Stimulated activated naive CD4-positive, alpha-beta T cell treated with Interleukin-2 at 50 U/mL for 16 hours (primary cell): Measurements from ENCODE around the gene ZBTB20.

Source experiments
- DNase-seq: peaks from one replicate; lab custom pipeline; 2025; lab: John Stamatoyannopoulos, UW

ZBTB20 gene

DNA sequence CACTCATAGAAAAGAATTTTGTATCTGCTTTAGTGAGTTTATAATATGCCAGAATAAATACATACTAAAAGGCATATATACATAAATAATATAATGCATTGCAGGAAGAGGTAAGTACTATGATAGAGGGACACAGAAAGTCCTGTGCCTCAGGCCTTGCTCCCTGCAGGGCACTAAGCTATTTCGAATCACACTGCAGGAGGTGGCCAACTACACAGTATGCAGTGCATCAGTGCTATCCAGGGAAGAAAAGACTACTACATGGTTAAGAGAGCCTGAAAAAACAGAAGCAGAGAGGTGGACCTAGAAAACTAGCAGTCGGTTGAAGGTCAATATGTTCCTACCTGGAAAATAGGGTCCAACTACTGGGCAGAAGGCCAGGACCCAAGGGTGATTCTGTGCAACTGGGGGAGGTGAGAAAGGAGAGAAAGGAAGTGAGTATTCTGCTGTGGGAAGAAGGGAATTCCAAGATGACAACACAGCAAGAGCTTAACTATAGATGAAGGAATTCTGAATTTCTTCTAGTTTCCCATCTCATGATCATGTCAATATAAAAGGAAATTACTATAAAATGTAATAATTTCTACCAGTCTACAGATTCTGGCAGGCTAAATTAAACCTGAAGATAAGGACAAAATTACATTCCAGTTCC lies 218.0 kb downstream of the ZBTB20 start:
- no peak for DNase-seq

DNA sequence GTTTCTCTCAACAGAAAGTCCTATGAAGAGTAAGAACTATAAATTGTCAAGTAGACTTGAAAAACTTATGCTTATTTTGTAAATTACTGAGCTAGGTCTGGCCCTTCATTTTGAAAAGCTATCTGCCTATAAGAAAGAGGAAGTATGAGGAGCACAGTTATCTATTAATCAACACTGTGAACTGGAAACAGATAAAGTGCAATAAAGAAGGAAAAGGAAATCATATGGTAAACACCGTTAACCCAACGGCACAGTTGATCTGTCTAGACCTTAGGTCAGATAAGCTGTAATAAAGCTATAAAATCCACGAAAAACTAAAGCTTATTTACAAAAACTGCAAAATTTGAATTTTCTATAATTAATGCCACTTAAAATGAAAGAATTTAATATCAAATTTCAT lies 242.5 kb downstream of the ZBTB20 start:
- DNase-seq, result no peak

DNA sequence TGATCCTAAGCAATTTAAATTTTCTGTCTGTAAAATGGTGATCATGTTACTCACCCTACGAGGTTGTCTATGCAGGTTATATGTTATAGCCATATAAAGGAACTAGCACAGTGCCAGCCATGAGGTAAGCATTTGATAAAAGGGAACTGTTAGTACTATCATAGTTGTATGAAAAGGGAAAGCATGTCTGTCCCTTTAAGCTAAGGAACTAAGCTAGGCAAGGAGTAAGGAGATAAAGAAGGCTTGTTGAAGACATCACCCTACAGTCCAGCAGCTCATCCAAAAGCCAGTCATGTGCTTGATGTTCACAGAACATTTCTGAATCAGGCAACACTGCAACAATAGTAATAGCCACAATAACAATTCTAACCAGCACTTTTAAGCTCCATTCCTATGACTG lies 243.9 kb downstream of the ZBTB20 start:
- no peak for DNase-seq

DNA sequence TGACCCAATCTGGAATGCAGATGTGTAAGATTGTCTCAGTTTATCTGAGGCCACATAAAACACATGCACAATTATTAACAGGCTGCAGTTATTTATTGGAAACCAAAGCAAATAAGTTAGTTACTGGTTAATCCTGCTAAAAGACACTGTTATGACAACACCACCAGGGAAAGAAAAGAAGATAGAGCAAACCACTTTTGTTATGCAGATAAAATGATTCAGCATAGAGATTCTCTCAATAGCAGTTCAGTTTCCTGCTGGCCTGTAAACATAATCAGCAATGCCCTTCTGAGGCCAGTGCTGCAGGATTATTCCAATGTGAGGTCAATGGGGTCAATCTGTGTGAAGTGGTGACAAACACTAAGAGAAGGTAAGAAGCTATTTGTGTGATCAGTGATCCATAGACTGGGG lies 244.4 kb downstream of the ZBTB20 start:
- no peak for DNase-seq

DNA sequence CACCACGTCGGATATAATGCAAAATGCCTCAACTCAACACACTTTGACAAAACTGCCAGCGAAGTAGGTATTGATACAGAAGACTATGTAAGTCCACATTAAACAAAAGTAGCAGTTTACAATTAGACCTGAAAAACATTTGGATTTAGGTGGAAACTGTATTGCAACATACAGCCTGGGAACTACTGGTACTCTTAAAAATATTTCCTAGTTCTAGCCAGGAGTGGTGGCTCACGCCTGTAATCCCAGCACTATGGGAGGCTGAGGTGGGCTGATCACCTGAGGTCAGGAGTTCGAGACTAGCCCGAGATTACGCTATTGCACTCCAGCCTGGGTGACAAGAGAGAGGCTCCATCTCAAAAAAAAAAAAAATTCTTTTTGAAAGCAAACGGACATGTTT lies 246.2 kb downstream of the ZBTB20 start:
- no peak for DNase-seq

DNA sequence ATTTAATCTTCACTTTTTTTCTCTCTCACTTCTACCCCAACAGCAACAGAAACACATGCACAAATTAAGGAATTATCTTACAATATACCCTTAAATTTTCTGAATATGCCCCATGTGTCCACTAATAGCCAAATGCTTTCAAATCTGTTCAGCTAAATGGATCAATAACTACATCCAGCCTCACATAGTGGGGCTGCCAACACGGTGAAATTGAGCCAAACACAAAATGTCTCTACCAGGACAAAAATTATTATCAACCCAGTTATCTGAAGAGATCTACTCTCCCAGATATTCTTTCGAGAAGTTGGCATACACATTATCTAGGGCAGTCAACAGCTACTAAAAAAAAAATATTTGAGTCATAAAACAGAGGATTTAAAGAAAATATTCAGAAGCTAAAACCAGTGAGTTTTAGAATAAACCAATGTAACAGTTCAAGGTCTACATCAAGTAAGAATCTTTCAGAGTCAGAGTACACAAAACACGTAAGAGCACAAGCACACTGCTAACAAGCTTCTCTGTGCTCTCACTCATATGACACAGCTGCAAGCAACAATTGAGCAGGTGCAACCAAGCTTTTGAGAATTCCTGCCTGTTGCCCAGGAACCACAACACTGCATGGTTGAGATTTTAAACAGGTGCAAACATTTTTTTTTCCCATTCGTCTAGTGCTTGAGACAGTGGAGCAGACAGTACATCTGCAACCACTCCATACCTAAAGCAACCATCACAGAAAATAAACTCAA lies 247.7 kb downstream of the ZBTB20 start:
- DNase-seq, result no peak

DNA sequence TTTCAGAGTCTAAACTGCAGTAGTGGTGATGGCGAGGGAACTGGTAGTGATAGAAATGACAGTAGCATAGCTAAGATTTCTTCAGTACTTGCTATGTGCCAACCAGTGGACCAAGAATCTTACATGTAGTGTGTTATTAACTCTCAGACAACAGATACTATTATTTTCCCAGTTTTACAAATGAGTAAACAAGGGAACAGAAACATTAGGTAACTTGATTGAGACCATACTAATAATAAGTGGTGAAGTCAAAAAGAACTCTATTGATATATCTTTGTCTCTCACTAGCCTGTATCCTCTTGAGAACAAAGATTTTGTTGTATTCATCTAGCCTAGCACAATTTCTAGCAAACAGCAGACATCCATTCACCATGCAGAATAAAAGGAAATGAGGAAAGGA lies 250.1 kb downstream of the ZBTB20 start:
- no peak for DNase-seq

DNA sequence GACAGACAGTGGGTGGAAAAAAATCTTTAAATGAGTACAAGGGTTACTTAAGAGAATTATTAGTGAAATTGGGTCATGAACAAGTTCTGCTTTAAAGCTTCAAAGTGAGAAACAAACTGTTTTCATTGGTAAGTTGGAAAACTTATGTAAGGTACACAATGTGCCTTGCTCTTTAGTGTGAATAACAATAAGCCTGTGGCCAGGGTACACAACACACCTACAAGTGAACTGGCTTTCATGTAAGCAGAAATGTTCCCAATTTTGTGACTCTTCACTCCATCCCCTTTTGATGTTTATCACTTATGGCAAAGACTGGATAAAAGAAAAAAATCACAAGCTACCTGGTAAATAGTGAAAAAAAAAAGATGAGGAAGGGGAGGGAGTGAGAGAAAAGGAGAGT lies 253.7 kb downstream of the ZBTB20 start:
- DNase-seq, result no peak

DNA sequence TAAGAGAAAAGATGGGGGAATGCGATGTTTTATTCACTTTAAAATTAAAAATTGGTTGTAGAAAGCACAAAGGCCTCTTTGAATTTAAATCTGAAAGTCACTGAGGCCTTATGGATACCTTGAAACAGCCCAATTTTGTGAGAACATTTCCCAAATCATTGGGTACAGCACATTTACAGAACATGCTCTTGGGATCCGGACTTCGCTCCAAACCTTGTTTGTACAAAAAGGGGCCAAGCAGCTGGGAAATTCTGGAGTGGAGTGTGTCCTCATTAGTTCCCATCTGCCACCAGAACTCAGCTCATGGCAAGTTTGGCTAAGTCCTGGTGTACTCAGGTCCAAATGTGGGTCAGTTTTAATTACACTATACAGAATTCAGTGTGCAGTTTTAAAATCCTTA lies 254.2 kb downstream of the ZBTB20 start:
- no peak for DNase-seq

DNA sequence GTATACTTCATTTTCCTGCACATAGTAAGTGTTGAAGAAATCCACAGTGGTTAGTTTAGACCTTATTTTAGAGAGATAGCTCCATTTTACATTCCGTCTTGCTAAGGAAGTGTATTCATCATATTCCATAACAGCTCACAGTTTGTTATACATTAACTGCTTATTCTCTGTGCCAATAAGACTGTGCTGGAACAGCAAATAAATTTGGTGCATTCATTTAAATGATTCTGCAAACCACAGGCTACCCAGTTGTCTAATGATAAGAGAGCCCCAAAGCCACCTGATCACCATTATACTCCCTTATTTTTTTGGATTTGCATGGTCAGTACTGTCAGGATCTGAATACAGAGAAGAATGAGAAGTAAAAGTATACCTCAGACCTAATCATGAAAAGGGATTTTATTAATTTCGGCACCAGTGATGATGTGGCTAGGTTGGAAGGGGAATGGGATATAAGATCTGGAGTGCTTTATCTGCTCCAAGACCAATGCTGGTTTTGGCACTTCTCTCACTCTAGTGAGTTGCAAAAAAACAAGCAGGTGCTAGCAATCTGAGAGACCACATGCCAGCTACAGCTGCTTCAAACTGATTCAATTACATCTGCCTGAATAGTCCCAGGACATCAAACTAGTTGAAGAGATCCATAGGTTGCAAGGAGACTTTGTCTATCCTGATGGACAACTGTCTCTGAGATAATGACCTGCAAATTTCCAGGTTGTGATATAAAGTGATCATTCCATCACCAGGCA lies 254.8 kb downstream of the ZBTB20 start:
- no peak for DNase-seq

DNA sequence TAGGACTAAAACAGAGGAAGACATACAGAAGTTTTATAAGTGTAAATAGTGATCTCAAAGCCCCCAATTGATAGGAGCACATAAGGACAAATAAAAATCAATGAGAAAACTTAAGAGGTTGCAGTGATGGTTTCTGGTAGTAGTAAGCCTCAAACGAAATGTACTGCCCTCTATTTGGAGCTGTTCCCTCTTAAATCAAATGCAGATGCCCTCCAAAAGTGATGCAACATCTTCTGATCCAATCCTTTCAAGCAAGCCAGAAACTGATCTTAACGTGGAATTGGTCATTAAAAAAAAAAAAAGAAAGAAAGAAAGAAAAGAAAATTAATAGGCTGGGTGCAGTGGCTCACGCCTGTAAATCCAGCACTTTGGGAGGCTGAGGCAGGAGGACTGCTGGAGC lies 259.3 kb downstream of the ZBTB20 start:
- DNase-seq, result no peak

DNA sequence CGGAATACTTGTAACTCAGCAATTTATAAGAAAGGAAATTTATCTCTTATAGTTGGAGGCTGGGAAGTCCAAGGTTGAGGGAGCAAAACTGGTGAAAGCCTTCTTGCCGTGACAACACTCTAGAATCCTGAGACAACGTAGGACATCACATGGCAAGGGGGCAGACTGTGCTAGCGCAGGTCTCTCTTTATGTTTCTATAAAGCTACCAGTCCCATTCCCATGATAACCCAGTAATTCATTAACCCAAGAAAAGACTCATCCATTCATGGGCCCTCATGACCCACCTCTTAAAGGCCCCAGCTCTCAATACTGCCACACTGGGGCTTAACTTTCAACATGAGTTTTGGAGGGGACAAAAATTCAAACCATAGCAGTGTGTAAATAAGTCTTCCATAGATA lies 260.2 kb downstream of the ZBTB20 start:
- no peak for DNase-seq

DNA sequence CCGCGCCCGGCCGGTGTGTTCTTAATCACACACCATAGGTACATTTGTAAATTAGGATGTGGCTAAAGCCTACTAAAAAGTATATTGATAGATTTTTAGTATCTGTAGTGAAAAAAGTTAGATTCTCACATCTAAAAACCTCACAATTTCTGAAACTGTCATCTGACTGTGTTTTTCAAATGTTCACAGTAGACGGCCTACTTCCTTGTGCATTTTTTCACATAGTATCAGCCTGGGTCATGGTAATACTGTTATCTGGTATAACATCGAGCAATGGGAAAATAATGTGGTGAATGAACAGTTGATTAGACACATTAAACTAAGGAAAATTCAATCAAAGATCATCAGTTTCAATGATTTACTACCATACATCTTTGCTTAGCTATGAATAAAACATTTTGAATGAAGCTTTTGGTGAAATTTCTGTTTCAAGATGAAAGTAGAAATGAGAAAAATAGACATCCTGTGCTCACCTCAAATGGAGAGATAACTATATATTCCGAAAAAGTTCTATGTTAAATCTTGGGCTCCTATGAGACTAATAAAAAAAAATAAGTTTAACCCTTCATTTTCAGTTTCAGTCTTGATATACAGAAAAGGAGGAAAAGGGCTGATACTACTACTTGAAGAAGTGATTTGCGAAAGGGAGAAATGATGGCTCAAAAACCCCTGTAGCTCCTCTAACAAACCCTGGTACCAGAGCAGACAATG lies 262.7 kb downstream of the ZBTB20 start:
- DNase-seq, result no peak

DNA sequence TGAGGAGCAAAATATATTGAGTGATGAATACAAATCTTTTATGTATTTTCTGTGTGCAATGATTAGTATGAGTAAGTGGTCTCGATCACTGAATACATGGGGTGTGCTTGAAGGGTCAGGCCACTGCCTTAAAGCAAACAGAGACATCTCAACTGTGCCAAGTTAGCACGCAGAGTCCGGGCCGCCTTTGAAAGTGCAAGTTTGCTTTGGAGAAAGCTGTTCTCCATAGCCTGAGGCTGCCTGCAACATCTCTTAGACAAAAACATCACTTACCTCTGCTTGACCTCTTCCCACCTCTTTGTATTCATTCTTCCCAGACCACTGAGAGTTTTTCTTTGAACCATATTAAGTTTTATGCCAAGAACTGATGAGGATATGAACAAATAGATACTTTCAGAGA lies 267.0 kb downstream of the ZBTB20 start:
- no peak for DNase-seq

DNA sequence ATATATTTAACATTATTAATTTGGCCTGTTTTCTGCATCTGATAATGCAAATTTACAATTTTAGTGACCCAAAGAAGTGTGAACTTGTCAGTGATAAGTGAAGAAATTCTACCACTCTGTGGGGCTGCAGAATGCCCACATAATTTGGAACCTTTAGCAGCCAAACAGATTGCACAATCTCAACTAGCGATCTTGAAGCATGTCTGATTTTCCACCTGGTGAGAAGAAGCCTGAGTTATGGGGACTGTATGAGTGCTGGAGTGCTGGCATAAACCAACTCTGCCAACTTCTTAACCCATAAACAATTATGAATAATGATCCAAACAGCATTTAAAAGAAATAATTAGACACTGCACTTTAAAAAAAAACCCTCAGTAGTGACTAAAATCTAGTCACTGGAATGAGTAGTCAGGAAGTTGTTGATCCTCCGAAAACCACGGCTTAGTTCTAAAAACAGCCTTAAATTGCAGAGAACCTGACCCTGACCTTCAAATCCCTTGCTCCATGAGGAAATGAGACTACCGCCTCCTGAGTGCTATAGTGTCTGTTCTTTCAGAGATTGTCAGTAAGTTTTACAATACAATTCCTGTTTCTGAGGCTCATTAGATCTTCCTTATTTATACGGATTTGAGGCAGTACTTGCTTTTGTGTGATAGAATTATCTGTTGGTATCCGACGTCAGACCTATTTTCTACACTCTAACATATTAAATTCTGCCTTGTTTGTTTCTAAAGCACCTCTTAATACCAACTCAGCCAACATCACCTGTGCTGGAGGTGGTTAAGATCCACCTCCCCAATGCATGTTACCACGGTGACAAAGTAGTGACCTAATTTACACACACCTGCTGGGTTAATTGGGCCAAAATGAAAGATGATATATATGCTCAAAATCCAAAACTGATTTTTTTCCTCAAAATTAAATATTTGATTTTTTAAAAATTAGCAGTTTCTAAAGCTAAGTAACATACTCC lies 267.7 kb downstream of the ZBTB20 start:
- DNase-seq, result no peak

DNA sequence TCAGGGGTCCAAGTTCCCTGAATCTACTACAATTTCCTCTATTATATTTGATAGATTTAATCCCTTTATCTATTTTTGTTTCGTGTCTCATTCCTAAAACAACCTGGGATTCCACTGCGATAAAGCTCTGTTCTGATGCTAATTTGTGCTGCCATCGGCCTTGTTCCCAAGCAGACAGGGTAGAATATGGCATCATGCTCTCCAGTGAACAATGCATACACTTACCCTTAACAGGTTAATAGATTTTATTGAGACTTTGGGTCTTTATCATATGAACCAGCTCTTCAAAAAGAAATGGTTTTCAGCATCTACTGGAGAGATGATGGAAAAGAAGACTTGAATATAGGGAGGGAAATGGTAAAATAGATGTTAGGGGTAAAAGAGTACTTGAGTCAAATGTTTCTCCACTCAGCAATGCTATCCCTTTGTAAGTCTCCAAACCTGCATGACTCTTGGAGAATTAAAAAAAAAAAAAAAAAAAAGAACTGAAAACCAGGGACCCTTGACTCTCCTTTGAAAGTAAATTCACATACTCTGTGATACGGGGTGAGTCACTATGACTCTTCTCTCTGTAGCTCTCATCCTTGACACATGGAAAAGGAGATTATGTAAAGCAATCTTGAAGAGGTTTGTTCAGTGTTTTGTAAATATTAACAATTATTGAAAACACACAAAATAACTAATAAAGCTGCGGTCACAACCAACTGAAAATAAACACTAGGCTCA lies 268.8 kb downstream of the ZBTB20 start:
- no peak for DNase-seq

DNA sequence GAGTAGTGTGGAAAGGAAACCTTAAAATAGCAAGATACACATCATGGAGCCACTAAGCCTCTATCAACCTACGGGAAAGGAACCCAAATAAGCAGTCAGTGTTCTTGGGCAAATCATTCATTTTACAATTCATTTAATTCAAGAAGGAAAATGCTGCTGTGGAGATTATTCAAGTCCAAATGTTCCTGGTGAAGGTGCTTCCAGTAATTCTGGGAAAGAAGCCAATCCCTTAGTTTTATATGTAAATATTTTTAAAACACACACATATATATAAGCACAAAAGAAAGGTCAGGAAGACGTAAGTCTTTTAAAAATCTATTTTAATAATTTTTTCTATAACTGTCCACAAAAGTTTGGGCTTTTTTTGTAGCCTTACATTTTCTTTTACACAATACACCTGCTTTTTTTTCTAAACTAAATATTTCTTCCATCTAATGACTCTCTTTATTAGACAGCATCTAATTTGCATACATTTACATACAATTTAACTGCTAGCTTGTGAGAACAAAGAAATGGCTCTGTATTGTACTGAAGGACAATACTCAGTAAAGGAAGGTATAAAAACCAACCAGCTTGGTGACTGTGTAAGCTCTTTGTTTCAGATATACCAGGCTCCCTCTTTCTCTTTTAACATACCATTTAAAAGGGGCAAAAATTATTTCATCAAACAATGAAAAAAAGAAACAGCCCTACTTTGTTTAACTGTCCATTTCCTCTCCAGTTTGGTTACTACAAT lies 269.5 kb downstream of the ZBTB20 start:
- DNase-seq, result no peak

DNA sequence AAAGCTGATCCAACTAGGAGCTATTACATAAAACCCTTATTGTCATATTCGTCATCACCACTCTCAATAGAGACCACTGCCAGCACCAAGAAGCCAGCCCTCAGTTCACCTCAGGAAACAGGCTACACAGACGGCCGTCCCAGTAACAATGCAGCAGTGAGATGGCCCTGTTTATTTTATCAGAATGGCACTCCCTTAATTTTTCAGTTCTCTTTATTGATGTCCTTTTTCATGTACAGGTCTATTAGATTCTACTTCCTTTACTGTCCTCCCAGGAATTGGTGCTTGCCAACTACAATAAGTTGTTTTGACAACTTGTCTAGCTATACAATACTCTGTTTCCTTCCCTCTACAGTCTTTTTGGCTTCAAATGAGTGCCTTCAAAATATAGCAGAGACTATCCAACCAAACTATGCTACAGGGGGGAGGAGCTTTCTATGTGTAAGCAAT lies 272.5 kb downstream of the ZBTB20 start:
- no peak for DNase-seq

DNA sequence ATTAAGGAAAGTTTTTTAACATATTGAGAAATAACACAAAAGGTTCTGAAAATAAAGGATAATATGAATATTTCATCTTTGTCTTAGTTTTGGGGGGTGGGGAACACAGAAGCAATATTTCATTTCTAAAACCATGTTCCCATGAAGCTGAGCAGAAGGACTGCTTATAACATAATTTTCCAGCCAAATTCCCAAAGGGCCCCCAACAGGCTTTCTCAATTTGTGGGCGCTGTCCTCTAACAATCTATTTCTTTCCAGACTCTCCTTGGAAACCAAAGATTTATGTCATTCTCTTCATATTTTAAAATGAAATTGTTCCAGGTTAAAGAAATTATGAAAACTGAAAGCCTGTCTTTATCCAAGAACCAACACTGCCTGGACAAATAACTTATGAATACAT lies 273.5 kb downstream of the ZBTB20 start:
- no peak for DNase-seq

DNA sequence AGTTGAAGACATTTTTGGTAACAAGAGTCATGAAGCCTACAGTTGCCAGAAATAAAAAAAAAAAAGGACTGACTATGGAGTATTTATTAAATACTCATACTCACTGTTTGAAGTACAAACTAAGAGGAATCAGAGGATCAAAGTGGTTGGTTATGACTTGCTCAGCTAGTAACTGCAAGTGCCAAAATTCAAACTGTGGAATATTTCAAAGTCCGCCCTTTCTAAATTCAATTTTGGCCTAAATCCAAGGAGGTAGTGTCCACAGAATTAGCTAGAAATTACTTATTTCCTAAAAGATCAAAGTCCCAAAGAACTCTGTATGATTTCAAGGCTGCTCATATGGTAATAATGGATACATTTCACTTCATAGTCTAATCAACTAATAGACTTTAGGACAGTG lies 274.5 kb downstream of the ZBTB20 start:
- no peak for DNase-seq
